GM23338 (cell line): ENCODE data around the gene C1orf50.

Experiments
- EZH2 ChIP-seq: fragments of 200-600 bp; sonication (generic); IDR thresholded peaks from one replicate; pipeline ENCODE4 v1.8.0; 2017; ENCODE audit warnings: antibody characterized with exemption, mild to moderate bottlenecking, low read depth; ENCODE audit not compliant: unreplicated experiment
- EZH2phosphoT487 ChIP-seq: fragments of 200-600 bp; sonication (generic); IDR thresholded peaks from one replicate; pipeline ENCODE4 v1.8.1; 2018; ENCODE audit warnings: antibody characterized with exemption; ENCODE audit not compliant: unreplicated experiment
- POLR2AphosphoS5 ChIP-seq: IDR thresholded peaks from 2 replicates; pipeline ENCODE4 v1.6.1; 2016; ENCODE audit warnings: antibody characterized with exemption, low read depth
- TF ChIP-seq, protein P1 (sequence below), 2 experiments: fragments of 200-600 bp in 1 of 2; sonication (generic) in 1 of 2; conservative IDR thresholded peaks; 2 replicates each; pipeline versions ENCODE4 v1.5.1 to v1.6.1; 2016 to 2017; ENCODE audit warnings: antibody characterized with exemption in 2 of 2, low read depth in 2 of 2, mild to moderate bottlenecking in 2 of 2, moderate library complexity in 1 of 2

DNA sequence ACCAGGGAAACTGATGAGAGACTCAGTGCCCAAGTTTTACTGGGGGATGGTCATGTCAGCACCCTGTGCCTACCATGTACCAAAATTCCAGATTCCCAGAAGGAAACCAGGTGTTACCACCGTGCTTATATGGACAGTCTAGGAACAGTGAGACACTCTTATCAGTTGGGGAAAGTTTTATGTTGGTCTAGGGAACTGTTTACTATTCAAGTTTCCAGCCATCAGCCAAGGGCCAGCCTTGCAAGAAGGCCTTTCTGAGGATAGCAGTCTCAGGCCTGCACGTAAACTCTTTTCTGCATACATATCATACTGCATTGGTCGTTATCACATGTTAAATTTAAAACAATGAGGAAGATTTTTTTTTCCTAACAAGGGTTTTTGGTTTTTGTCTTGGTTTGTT lies 30.4 kb downstream of the C1orf50 start:
- TF ChIP-seq, protein P1, sequence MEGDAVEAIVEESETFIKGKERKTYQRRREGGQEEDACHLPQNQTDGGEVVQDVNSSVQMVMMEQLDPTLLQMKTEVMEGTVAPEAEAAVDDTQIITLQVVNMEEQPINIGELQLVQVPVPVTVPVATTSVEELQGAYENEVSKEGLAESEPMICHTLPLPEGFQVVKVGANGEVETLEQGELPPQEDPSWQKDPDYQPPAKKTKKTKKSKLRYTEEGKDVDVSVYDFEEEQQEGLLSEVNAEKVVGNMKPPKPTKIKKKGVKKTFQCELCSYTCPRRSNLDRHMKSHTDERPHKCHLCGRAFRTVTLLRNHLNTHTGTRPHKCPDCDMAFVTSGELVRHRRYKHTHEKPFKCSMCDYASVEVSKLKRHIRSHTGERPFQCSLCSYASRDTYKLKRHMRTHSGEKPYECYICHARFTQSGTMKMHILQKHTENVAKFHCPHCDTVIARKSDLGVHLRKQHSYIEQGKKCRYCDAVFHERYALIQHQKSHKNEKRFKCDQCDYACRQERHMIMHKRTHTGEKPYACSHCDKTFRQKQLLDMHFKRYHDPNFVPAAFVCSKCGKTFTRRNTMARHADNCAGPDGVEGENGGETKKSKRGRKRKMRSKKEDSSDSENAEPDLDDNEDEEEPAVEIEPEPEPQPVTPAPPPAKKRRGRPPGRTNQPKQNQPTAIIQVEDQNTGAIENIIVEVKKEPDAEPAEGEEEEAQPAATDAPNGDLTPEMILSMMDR (conservative IDR thresholded peaks at IDR 0.05; ENCODE audit: low read depth in 2 of 2) = no peak
- no peak for TF ChIP-seq POLR2AphosphoS5
- no peak for TF ChIP-seq EZH2
- no peak for TF ChIP-seq EZH2phosphoT487
